Activated CD8-positive, alpha-beta T cell treated with anti-CD3 and anti-CD28 coated beads for 36 hours (primary cell): ENCODE measurements around the gene BMS1. TPM values are rescaled to one million over a fixed set of nuclear protein-coding genes. Genes with fewer than 3 reads are reported as not detected.
"Not testable (repeated sequence)": the region's sequence is repeated elsewhere in the genome, so short reads cannot be mapped to it uniquely, and the experiment has no call there.

ENCODE experiments used
- ATAC-seq: fragments of 200-7000 bp; cut with Tn5 transposase; one replicate; pipeline ENCODE4 v1.10.0; 2021; ENCODE audit warnings: mild to moderate bottlenecking, moderate library complexity
- CTCF ChIA-PET: fragments of 350-600 bp; sonication (Branson Sonifier 250); formaldehyde crosslinking; loops from one replicate; lab custom pipeline; 2021; ENCODE audit warnings: antibody characterized with exemption; lab: Charles Lee
- POLR2A ChIA-PET: fragments of 350-600 bp; sonication (Branson Sonifier 250); formaldehyde crosslinking; loops from one replicate; lab custom pipeline; 2021; ENCODE audit warnings: antibody characterized with exemption; lab: Charles Lee
- DNase-seq: peaks from one replicate; pipeline ENCODE4 v3.0.0-alpha.2; 2020
- H3K27ac Mint-ChIP-seq: one replicate; pipeline ENCODE4 v1.8.0; 2021; ENCODE audit warnings: mild to moderate bottlenecking, mixed read lengths
- H3K27me3 Mint-ChIP-seq: one replicate; pipeline ENCODE4 v1.8.0; 2021; ENCODE audit warnings: mixed read lengths
- H3K36me3 Mint-ChIP-seq: one replicate; pipeline ENCODE4 v1.8.0; 2021; ENCODE audit warnings: low read depth, mixed read lengths
- H3K4me1 Mint-ChIP-seq: one replicate; pipeline ENCODE4 v1.8.0; 2021; ENCODE audit warnings: low read depth, mixed read lengths
- H3K4me3 Mint-ChIP-seq: one replicate; pipeline ENCODE4 v1.8.0; 2021; ENCODE audit warnings: mild to moderate bottlenecking, moderate library complexity, mixed read lengths
- H3K9me3 Mint-ChIP-seq: one replicate; pipeline ENCODE4 v1.8.0; 2021; ENCODE audit warnings: mixed read lengths
- intact Hi-C: fragments of 100-400 bp; cut with micrococcal nuclease; formaldehyde crosslinking; loops from one replicate; pipeline ENCODE4 v1.10.0; 2022
- total RNA-seq, 2 experiments: library from RNA; stranded (reverse); gene quantifications; one replicate each; pipeline ENCODE4 v1.2.3, GENCODE V29; 2021
- TF ChIP-seq, protein P1 (sequence below): fragments of 200-600 bp; IDR thresholded peaks from one replicate; pipeline ENCODE4 v1.8.0; 2022; ENCODE audit warnings: antibody characterized with exemption, mild to moderate bottlenecking

BMS1 gene
- total RNA-seq, 2 experiments from 2014 or later = 27.6 to 28.1 TPM

DNA sequence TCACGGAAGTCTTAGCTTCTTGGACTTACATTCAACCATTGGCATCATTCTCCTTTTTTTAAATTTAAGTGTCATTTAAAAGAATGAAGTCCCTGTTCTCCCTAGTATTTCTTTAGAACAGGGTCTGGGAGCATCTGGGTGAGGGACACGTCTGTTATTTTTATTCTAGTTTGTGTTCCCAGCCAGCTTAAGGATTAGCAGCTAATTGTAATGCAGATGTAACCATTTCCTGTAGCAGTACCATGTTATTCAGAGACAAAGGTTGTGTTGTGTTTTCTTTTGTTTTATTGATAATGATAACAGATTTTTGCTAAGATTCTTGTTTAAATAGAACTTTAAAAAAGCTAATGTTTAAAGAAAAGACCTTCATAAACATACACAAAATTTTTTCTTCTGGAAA lies 34.3 kb downstream of the BMS1 start:
- POLR2A ChIA-PET = interaction anchor here (0.6 kb wide), 1 partner anchor 13 kb away, joined by 3 read pairs; no protein-coding TSS in a partner anchor
- DNase-seq (no peak), ATAC-seq (no peak)
- H3K27ac Mint-ChIP-seq = no peak overlapping the region
- TF ChIP-seq, protein P1, sequence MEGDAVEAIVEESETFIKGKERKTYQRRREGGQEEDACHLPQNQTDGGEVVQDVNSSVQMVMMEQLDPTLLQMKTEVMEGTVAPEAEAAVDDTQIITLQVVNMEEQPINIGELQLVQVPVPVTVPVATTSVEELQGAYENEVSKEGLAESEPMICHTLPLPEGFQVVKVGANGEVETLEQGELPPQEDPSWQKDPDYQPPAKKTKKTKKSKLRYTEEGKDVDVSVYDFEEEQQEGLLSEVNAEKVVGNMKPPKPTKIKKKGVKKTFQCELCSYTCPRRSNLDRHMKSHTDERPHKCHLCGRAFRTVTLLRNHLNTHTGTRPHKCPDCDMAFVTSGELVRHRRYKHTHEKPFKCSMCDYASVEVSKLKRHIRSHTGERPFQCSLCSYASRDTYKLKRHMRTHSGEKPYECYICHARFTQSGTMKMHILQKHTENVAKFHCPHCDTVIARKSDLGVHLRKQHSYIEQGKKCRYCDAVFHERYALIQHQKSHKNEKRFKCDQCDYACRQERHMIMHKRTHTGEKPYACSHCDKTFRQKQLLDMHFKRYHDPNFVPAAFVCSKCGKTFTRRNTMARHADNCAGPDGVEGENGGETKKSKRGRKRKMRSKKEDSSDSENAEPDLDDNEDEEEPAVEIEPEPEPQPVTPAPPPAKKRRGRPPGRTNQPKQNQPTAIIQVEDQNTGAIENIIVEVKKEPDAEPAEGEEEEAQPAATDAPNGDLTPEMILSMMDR = no peak
- H3K4me1 Mint-ChIP-seq = peaks cover 22% of the 10 kb centered on the region
- H3K4me3 Mint-ChIP-seq = no peak overlapping the region
- H3K27me3 Mint-ChIP-seq = no peaks in the 10 kb centered on the region
- CTCF ChIA-PET = interaction anchor here (0.7 kb wide), 1 partner anchor 15 kb away, joined by 3 read pairs; no protein-coding TSS in a partner anchor
- intact Hi-C loops = no loop called here
- peaks cover 14% of the 10 kb centered on the region for H3K9me3 Mint-ChIP-seq
- peaks cover 76% of the 10 kb centered on the region for H3K36me3 Mint-ChIP-seq

DNA sequence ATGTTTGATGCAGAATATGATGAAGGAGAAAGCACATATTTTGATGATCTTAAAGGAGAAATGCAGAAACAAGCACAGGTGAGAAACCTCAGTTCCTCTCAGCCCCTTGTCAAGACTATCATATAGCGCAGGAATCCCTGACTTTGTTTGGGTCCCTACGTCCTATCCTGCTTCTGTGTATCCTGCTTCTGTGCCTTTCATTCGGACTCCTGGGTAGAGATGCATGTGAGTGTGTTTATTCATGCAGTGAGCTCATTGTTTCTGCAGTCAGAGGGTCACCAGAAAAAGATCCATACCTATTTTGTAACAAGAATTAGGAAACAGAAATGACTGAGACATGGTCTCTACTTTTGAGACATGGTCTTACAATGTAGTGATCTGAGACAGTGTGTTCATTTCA lies 34.8 kb downstream of the BMS1 start:
- Mint-ChIP-seq H3K4me1 (peaks cover 19% of the 10 kb centered on the region), H3K9me3 (peaks cover 12% of the 10 kb centered on the region), H3K36me3 (peaks cover 73% of the 10 kb centered on the region)
- POLR2A ChIA-PET, H3K27me3 Mint-ChIP-seq, H3K27ac Mint-ChIP-seq, DNase-seq, ATAC-seq, intact Hi-C loops, H3K4me3 Mint-ChIP-seq, CTCF ChIA-PET: not testable (repeated sequence)

DNA sequence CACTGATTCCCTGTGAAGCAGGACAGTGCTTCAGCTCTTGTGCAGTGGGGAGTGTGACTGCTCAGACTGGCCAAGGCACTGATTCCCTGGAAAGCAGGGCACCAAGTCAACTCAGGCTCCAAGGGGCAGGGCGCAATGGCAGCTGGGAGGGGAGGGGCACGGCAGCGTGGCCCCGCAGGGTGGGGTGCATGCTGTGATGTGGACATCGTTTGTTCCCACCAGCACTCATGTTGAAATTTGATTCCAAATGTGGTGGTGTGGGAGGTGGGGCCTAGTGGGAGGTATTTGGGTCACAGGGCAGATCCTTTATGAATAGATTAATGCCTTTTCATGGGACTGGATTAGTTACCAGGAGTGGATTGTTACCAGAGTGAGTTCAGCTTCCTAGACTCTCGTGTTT lies 44.2 kb downstream of the BMS1 start:
- H3K27ac Mint-ChIP-seq, H3K27me3 Mint-ChIP-seq, DNase-seq, intact Hi-C loops, POLR2A ChIA-PET, H3K4me1 Mint-ChIP-seq, H3K9me3 Mint-ChIP-seq, CTCF ChIA-PET, H3K4me3 Mint-ChIP-seq, ATAC-seq: not testable (repeated sequence)
- peaks cover 64% of the 10 kb centered on the region for H3K36me3 Mint-ChIP-seq

DNA sequence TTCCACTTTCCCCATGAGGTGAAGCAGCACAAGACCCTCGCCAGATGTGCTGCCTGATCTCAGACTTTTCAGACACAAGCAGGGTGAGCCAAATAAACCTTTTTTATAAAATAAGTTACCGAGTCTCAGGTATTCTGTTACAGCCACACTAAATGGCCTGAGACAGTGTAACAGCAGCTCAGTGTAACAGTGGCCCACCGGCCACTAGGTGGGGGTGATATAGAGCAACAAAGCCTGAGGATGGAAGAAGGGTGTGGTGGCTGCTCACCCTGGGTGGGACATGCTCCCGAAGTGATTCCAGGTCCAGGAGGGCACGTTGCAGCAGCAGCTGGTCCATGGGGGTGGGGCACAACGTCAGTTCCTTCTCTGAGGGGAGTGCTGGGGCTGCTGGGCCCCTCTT lies 44.6 kb downstream of the BMS1 start:
- intact Hi-C loops = no loop called here
- TF ChIP-seq, protein P1 = no peak
- Mint-ChIP-seq H3K9me3 (no peaks in the 10 kb centered on the region), H3K4me1 (no peaks in the 10 kb centered on the region), H3K27me3 (no peaks in the 10 kb centered on the region), H3K27ac (no peak overlapping the region), H3K36me3 (peaks cover 69% of the 10 kb centered on the region), H3K4me3 (no peak overlapping the region)
- DNase-seq (no peak), ATAC-seq (no peak)
- CTCF ChIA-PET = no interaction called here
- POLR2A ChIA-PET = no interaction called here

DNA sequence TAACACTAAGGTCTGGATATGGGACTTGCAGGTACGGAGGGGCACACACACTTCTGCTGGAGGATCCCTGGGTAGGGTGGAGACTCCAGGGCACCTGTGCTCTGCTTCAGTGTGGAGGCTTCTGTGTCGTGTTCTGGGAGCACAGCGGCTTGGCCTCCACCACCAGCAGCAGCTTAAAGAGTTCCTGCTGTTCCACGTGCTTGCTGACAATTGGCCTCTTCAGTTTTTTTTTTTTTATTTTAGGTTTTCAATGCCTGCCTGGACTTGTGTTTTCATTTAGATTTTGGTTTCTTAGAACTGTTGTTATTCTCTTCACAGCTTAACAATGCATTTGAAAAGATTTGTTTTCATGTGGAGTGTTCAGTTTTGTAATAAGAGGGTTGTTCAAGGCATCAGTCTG lies 45.8 kb downstream of the BMS1 start:
- POLR2A ChIA-PET, H3K4me1 Mint-ChIP-seq, CTCF ChIA-PET, H3K4me3 Mint-ChIP-seq, H3K27me3 Mint-ChIP-seq, H3K27ac Mint-ChIP-seq, intact Hi-C loops, ATAC-seq, H3K9me3 Mint-ChIP-seq, DNase-seq: not testable (repeated sequence)
- peaks cover 60% of the 10 kb centered on the region for H3K36me3 Mint-ChIP-seq

DNA sequence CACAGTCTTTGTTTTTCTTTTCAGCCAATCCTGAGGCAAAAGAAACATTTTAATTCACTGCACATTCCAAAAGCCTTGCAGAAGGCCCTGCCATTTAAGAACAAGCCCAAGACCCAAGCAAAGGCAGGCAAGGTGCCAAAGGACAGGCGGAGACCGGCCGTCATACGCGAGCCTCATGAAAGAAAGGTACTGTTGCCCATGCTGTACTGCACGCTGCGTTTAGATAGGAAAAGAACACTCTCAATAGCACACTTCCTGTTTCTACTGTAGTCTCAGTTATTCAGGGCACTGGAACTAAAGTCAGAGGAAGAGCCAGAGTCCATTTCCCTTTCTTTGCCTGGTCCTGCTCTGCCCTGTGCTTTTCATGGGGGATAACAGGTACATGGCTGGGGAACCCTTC lies 47.6 kb downstream of the BMS1 start:
- no peaks in the 10 kb centered on the region for H3K9me3 Mint-ChIP-seq
- intact Hi-C loops = no loop called here
- CTCF ChIA-PET = no interaction called here
- peaks cover 47% of the 10 kb centered on the region for H3K36me3 Mint-ChIP-seq
- no peaks in the 10 kb centered on the region for H3K27me3 Mint-ChIP-seq
- no peaks in the 10 kb centered on the region for H3K4me1 Mint-ChIP-seq
- TF ChIP-seq, protein P1 = no peak
- no peak overlapping the region for H3K4me3 Mint-ChIP-seq
- H3K27ac Mint-ChIP-seq = no peak overlapping the region
- POLR2A ChIA-PET = no interaction called here
- DNase-seq = no peak
- ATAC-seq = no peak
